Measurements from ENCODE around the gene SORBS2. TPM values are rescaled to one million over a fixed set of nuclear protein-coding genes. Genes with fewer than 3 reads are reported as not detected.

The SORBS2 gene
- total RNA-seq, 1 donor from 2014 or later: not detected

GRCh38 chr4:185805262-185805802, 6.7 kb downstream of the SORBS2 start:
- intact Hi-C loops (cut with micrococcal nuclease): no loop called here

- intact Hi-C loops (cut with micrococcal nuclease): no loop called here
Measured at GRCh38 chr4:185803022-185803421, 9.0 kb downstream of the SORBS2 start.

- intact Hi-C loops (cut with micrococcal nuclease): no loop called here
Measured at GRCh38 chr4:185801471-185801870, 10.5 kb downstream of the SORBS2 start.

GRCh38 chr4:185800266-185800945, 11.6 kb downstream of the SORBS2 start:
- intact Hi-C loops (cut with micrococcal nuclease): no loop called here

GRCh38 chr4:185799442-185799841, 12.6 kb downstream of the SORBS2 start:
- intact Hi-C loops (cut with micrococcal nuclease): no loop called here

GRCh38 chr4:185797596-185798338, 14.2 kb downstream of the SORBS2 start:
- intact Hi-C loops (cut with micrococcal nuclease): no loop called here

- intact Hi-C loops (cut with micrococcal nuclease): no loop called here
Measured at GRCh38 chr4:185797018-185797417, 15.0 kb downstream of the SORBS2 start.

- intact Hi-C loops (cut with micrococcal nuclease): no loop called here
Measured at GRCh38 chr4:185796176-185796575, 15.8 kb downstream of the SORBS2 start.

GRCh38 chr4:185794637-185795036, 17.4 kb downstream of the SORBS2 start:
- intact Hi-C loops (cut with micrococcal nuclease): no loop called here

GRCh38 chr4:185793716-185794115, 18.3 kb downstream of the SORBS2 start:
- intact Hi-C loops (cut with micrococcal nuclease): no loop called here

- intact Hi-C loops (cut with micrococcal nuclease): no loop called here
Measured at GRCh38 chr4:185793116-185793485, 18.9 kb downstream of the SORBS2 start.

GRCh38 chr4:185792384-185793115, 19.4 kb downstream of the SORBS2 start:
- intact Hi-C loops (cut with micrococcal nuclease): no loop called here

- intact Hi-C loops (cut with micrococcal nuclease): no loop called here
Measured at GRCh38 chr4:185787926-185788679, 23.9 kb downstream of the SORBS2 start.

- intact Hi-C loops (cut with micrococcal nuclease): no loop called here
Measured at GRCh38 chr4:185786422-185786821, 25.6 kb downstream of the SORBS2 start.

- intact Hi-C loops (cut with micrococcal nuclease): no loop called here
Measured at GRCh38 chr4:185783574-185783973, 28.4 kb downstream of the SORBS2 start.

- intact Hi-C loops (cut with micrococcal nuclease): no loop called here
Measured at GRCh38 chr4:185782523-185782922, 29.5 kb downstream of the SORBS2 start.

- intact Hi-C loops (cut with micrococcal nuclease): no loop called here
Measured at GRCh38 chr4:185781555-185782215, 30.3 kb downstream of the SORBS2 start.

- intact Hi-C loops (cut with micrococcal nuclease): no loop called here
Measured at GRCh38 chr4:185780472-185780871, 31.5 kb downstream of the SORBS2 start.

GRCh38 chr4:185779517-185779916, 32.5 kb downstream of the SORBS2 start:
- intact Hi-C loops (cut with micrococcal nuclease): no loop called here

- intact Hi-C loops (cut with micrococcal nuclease): no loop called here
Measured at GRCh38 chr4:185778307-185778706, 33.7 kb downstream of the SORBS2 start.
